Gastroesophageal sphincter (tissue), 4 donors: Measurements from ENCODE around the gene DNAJB8. TPM values are rescaled to one million over a fixed set of nuclear protein-coding genes. Genes with fewer than 3 reads are reported as not detected.

Source experiments
- ATAC-seq: fragments of 150-250 bp; one replicate; pipeline ENCODE4 v1.9.1; 2016; ENCODE audit warnings: mild to moderate bottlenecking, moderate library complexity
- H3K27ac ChIP-seq, 4 donors: fragments of 200-600 bp; sonication (generic) in 3 of 4; 1 replicate in 3 of 4; 2 replicates in 1 of 4; pipeline ENCODE4 v1.5.1; 2016 to 2019
- H3K27me3 ChIP-seq: fragments of 200-600 bp; sonication (generic); one replicate; pipeline ENCODE4 v1.5.1; 2019
- H3K36me3 ChIP-seq, 2 donors: fragments of 200-600 bp; sonication (generic); one replicate each; pipeline ENCODE4 v1.5.1; 2019; ENCODE audit warnings: control low read depth in 1 of 2
- H3K4me1 ChIP-seq, 3 donors: fragments of 200-600 bp; sonication (generic); 1 replicate in 2 of 3; 2 replicates in 1 of 3; pipeline ENCODE4 v1.5.1; 2016 to 2019; ENCODE audit warnings: control low read depth in 2 of 3
- H3K4me3 ChIP-seq, 2 donors: fragments of 200-600 bp; sonication (generic); one replicate each; pipeline ENCODE4 v1.5.1; 2019; ENCODE audit warnings: mild to moderate bottlenecking in 1 of 2, moderate library complexity in 1 of 2
- H3K9me3 ChIP-seq, 3 donors: fragments of 200-600 bp; sonication (generic); one replicate each; pipeline ENCODE4 v1.5.1; 2017 to 2019; ENCODE audit warnings: control low read depth in 2 of 3
- EP300 ChIP-seq: sonication (generic); formaldehyde crosslinking; IDR thresholded peaks from one replicate; pipeline ENCODE4 v1.6.1; 2017; ENCODE audit warnings: antibody characterized with exemption, mild to moderate bottlenecking
- POLR2A ChIP-seq, 2 donors: fragments of 450-650 bp; IDR thresholded peaks; one replicate each; pipeline ENCODE4 v1.6.1; 2017; ENCODE audit warnings: antibody characterized with exemption in 2 of 2, mild to moderate bottlenecking in 2 of 2, moderate library complexity in 1 of 2
- POLR2AphosphoS5 ChIP-seq: sonication (generic); formaldehyde crosslinking; IDR thresholded peaks from one replicate; pipeline ENCODE4 v1.6.1; 2017; ENCODE audit warnings: antibody characterized with exemption
- WGBS, 2 donors: methylation state at CpG; one replicate each; pipeline ENCODE4 v1.1.5; 2018; ENCODE audit warnings: low coverage in 1 of 2; 5-methylcytosine and 5-hydroxymethylcytosine counted together
- total RNA-seq, 4 donors: library from RNA; depleted of rRNA; stranded (reverse); fragments of >200 nt; gene quantifications; one replicate each; pipeline ENCODE4 v1.1.0, GENCODE V29; 2016
- TF ChIP-seq, protein P1 (sequence below), 4 experiments: fragments of 200-600 bp in 2 of 4; fragments of 450-650 bp in 2 of 4; sonication (generic) in 1 of 4; IDR thresholded peaks; one replicate each; pipeline ENCODE4 v1.5.1; 2017 to 2019; ENCODE audit warnings: antibody characterized with exemption in 4 of 4, mild to moderate bottlenecking in 2 of 4, moderate library complexity in 2 of 4

The DNAJB8 gene
- total RNA-seq, 4 donors from 2014 or later, result not detected

DNA sequence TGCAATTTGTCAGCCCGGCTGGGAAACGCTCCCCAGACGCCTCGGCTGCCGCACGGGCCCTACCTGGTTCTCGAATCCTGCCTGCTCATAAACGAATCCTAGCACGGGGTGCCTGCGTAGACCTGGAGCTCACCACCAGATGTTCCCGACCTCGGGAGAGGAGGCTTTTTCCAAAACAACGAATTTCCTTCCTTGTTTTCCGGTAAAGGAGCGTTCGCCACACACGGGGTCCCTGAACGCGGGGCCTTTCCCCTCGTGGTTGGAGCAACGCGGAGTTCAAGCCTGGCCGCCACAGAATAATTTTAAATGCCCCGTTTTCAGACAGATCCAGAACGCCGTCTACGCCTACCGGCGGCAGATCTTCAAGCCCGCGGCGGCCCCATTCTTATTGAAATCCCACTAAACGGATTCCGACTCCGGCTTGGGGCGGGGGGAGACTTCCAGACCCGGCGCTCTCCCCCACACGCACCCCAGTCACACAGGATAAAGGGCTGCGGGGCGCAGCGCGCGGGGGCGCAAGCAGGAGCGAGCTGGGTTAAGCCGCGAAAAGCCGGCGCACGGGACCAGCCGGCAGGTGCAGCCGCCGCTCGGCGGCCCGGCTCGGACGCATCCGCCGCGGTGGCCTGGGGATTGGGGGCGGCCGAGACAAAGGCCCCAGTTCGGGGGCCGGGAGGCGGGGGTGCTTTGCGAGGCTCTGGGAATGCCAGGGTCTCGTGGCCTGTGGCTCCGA is 25.4 kb upstream of the DNAJB8 start:
- WGBS, 2 donors, result no CpG with 5 or more reads among the region's 70 CpGs
- Histone ChIP-seq H3K27ac (peak overlapping the region in 1 of 4 donors; percentile 5), H3K4me1 (peaks cover 0 to 74% (median 63%) of the 10 kb centered on the region in 3 donors), H3K9me3 (no peaks in the 10 kb centered on the region), H3K4me3 (peak overlapping the region in 1 of 2 donors; percentile 63), H3K27me3 (peaks cover 100% of the 10 kb centered on the region), H3K36me3 (no peaks in the 10 kb centered on the region)
- TF ChIP-seq POLR2A (IDR thresholded peaks at IDR 0.05) (no peak), POLR2AphosphoS5 (peak; percentile 46), EP300 (no peak)
- TF ChIP-seq, protein P1, sequence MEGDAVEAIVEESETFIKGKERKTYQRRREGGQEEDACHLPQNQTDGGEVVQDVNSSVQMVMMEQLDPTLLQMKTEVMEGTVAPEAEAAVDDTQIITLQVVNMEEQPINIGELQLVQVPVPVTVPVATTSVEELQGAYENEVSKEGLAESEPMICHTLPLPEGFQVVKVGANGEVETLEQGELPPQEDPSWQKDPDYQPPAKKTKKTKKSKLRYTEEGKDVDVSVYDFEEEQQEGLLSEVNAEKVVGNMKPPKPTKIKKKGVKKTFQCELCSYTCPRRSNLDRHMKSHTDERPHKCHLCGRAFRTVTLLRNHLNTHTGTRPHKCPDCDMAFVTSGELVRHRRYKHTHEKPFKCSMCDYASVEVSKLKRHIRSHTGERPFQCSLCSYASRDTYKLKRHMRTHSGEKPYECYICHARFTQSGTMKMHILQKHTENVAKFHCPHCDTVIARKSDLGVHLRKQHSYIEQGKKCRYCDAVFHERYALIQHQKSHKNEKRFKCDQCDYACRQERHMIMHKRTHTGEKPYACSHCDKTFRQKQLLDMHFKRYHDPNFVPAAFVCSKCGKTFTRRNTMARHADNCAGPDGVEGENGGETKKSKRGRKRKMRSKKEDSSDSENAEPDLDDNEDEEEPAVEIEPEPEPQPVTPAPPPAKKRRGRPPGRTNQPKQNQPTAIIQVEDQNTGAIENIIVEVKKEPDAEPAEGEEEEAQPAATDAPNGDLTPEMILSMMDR (IDR thresholded peaks at IDR 0.05), result no peak
- no peak for ATAC-seq

DNA sequence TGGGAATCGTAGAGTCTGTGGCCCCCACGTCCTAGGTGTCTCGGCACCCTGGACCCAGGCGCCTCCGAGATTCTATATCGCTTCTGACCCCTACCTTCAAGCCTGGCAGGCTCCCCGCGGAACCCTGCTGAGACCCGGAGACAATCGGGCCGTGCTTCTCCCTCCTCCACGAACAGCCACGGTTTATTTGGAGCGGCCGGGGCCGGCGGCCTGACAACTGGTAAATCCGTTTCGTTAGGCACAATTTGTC is 24.9 kb upstream of the DNAJB8 start:
- Histone ChIP-seq H3K4me3 (peak overlapping the region in 1 of 2 donors; percentile 63), H3K4me1 (peaks cover 0 to 74% (median 63%) of the 10 kb centered on the region in 3 donors), H3K27me3 (peaks cover 100% of the 10 kb centered on the region)

GRCh38 chr3:128490915-128491690 is 24.4 kb upstream of the DNAJB8 start:
- Histone ChIP-seq H3K27me3 (peaks cover 100% of the 10 kb centered on the region), H3K27ac (peak overlapping the region in 1 of 4 donors; percentile 2), H3K36me3 (no peaks in the 10 kb centered on the region), H3K9me3 (no peaks in the 10 kb centered on the region), H3K4me3 (peak overlapping the region in 1 of 2 donors; percentile 63), H3K4me1 (peaks cover 0 to 74% (median 65%) of the 10 kb centered on the region in 3 donors)
- TF ChIP-seq POLR2A (IDR thresholded peaks at IDR 0.05) (no peak), POLR2AphosphoS5 (no peak), EP300 (no peak)
- TF ChIP-seq, protein P1 (IDR thresholded peaks at IDR 0.05), result no peak
- WGBS, 2 donors, result 8 to 28% methylated on average over 12 to 14 of the region's 23 CpGs
- no peak for ATAC-seq

More for the DNA sequence above, 24.9 kb upstream of the DNAJB8 start:
- 2 to 10% methylated on average over 5 to 13 of the region's 19 CpGs for WGBS, 2 donors
- Histone ChIP-seq H3K9me3 (no peaks in the 10 kb centered on the region), H3K36me3 (no peaks in the 10 kb centered on the region), H3K27ac (peak overlapping the region in 1 of 4 donors; percentile 2)
- TF ChIP-seq, protein P1 (IDR thresholded peaks at IDR 0.05), result no peak
- TF ChIP-seq EP300, result no peak
- no peak for TF ChIP-seq POLR2AphosphoS5
- TF ChIP-seq POLR2A (IDR thresholded peaks at IDR 0.05), result no peak
- no peak for ATAC-seq

- Histone ChIP-seq H3K9me3 (no peaks in the 10 kb centered on the region), H3K4me1 (peaks cover 0 to 78% (median 65%) of the 10 kb centered on the region in 3 donors), H3K4me3 (peak overlapping the region in 1 of 2 donors; percentile 63), H3K27ac (no peak overlapping the region), H3K36me3 (no peaks in the 10 kb centered on the region), H3K27me3 (peaks cover 100% of the 10 kb centered on the region)
- ATAC-seq, result no peak
- TF ChIP-seq, protein P1 (IDR thresholded peaks at IDR 0.05), result no peak
- TF ChIP-seq EP300 (no peak), POLR2AphosphoS5 (no peak), POLR2A (IDR thresholded peaks at IDR 0.05) (no peak)
- 20 to 42% methylated on average over 4 to 5 of the region's 10 CpGs for WGBS, 2 donors
Measured at GRCh38 chr3:128490650-128490914, 23.9 kb upstream of the DNAJB8 start.
